CD14-positive monocyte (primary cell): Measurements from ENCODE around the gene ETV2. TPM values are rescaled to one million over a fixed set of nuclear protein-coding genes. Genes with fewer than 3 reads are reported as not detected.

Experiments used
- DNase-seq, 3 donors: peaks; one replicate each; pipeline ENCODE4 v3.0.0-alpha.2; 2011 to 2022
- H2AFZ ChIP-seq: 2 replicates; pipeline ENCODE4 v1.6.0; 2012; ENCODE audit warnings: mild to moderate bottlenecking, low read depth, low read length, inconsistent platforms; ENCODE audit not compliant: insufficient read depth, poor library complexity, severe bottlenecking
- H3K27ac ChIP-seq, 2 donors: 1 replicate in 1 of 2; 2 replicates in 1 of 2; pipeline ENCODE4 v1.5.1; 2012 to 2013; ENCODE audit warnings: low read length in 2 of 2, control low read depth in 1 of 2, inconsistent platforms in 1 of 2, low read depth in 1 of 2, mild to moderate bottlenecking in 1 of 2
- H3K27me3 ChIP-seq, 2 donors: one replicate each; pipeline versions ENCODE4 v1.6.0 to v1.6.1; 2011 to 2013; ENCODE audit warnings: low read length in 2 of 2; ENCODE audit not compliant: control insufficient read depth in 2 of 2, insufficient read depth in 2 of 2
- H3K36me3 ChIP-seq, 2 donors: replicated peaks in 1 of 2; 1 replicate in 1 of 2; 2 replicates in 1 of 2; pipeline versions ENCODE4 v1.5.1 to v1.6.1; 2012 to 2013; ENCODE audit warnings: low read length in 2 of 2, control low read depth in 1 of 2, inconsistent platforms in 1 of 2, mild to moderate bottlenecking in 1 of 2; ENCODE audit not compliant: insufficient read depth in 2 of 2, control insufficient read depth in 1 of 2
- H3K4me1 ChIP-seq, 2 donors: 1 replicate in 1 of 2; 2 replicates in 1 of 2; pipeline versions ENCODE4 v1.5.1 to v1.6.1; 2012 to 2013; ENCODE audit warnings: low read length in 2 of 2, control low read depth in 1 of 2, inconsistent platforms in 1 of 2, mild to moderate bottlenecking in 1 of 2, moderate library complexity in 1 of 2; ENCODE audit not compliant: insufficient read depth in 2 of 2, control insufficient read depth in 1 of 2
- H3K4me2 ChIP-seq: replicated peaks from 2 replicates; pipeline ENCODE3; 2012; ENCODE audit warnings: low read length, moderate library complexity, mild to moderate bottlenecking; ENCODE audit not compliant: poor library complexity, severe bottlenecking; ENCODE audit errors: extremely low read depth
- H3K4me3 ChIP-seq, 3 experiments: fragments of 200-600 bp in 1 of 3; sonication (generic) in 1 of 3; replicated peaks in 1 of 3; 1 replicate in 2 of 3; 2 replicates in 1 of 3; pipeline ENCODE4 v1.5.1; 2011 to 2013; ENCODE audit warnings: low read length in 3 of 3, mild to moderate bottlenecking in 3 of 3, control low read depth in 2 of 3, low read depth in 2 of 3, inconsistent platforms in 1 of 3, moderate library complexity in 1 of 3
- H3K79me2 ChIP-seq: 2 replicates; pipeline ENCODE4 v1.6.0; 2012; ENCODE audit warnings: mild to moderate bottlenecking, control low read depth, inconsistent platforms, low read length, moderate library complexity; ENCODE audit not compliant: insufficient read depth
- H3K9ac ChIP-seq: 2 replicates; pipeline ENCODE4 v1.6.0; 2017; ENCODE audit warnings: low read length, mild to moderate bottlenecking; ENCODE audit not compliant: insufficient read depth, poor library complexity, severe bottlenecking
- H3K9me3 ChIP-seq, 2 donors: replicated peaks in 1 of 2; 1 replicate in 1 of 2; 2 replicates in 1 of 2; pipeline versions ENCODE4 v1.5.1 to v1.6.1; 2012 to 2013; ENCODE audit warnings: low read length in 2 of 2, control low read depth in 1 of 2; ENCODE audit not compliant: control insufficient read depth in 1 of 2, insufficient read depth in 1 of 2
- H4K20me1 ChIP-seq: 2 replicates; pipeline ENCODE4 v1.6.0; 2012; ENCODE audit warnings: mild to moderate bottlenecking, low read length, control low read depth, moderate library complexity; ENCODE audit not compliant: insufficient read depth
- H3K27ac Mint-ChIP-seq, 7 donors: one replicate each; pipeline ENCODE4 v1.8.0; 2020; ENCODE audit warnings: mild to moderate bottlenecking in 7 of 7, mixed read lengths in 7 of 7, moderate library complexity in 6 of 7, inconsistent platforms in 2 of 7
- H3K27me3 Mint-ChIP-seq, 3 donors: one replicate each; pipeline ENCODE4 v1.8.0; 2021 to 2022; ENCODE audit warnings: low read depth in 3 of 3, mild to moderate bottlenecking in 3 of 3, mixed read lengths in 3 of 3, moderate library complexity in 3 of 3, inconsistent platforms in 1 of 3
- H3K36me3 Mint-ChIP-seq, 2 donors: one replicate each; pipeline ENCODE4 v1.8.0; 2020; ENCODE audit warnings: mixed read lengths in 2 of 2, inconsistent platforms in 1 of 2, mild to moderate bottlenecking in 1 of 2
- H3K4me1 Mint-ChIP-seq: one replicate; pipeline ENCODE4 v1.8.0; 2020; ENCODE audit warnings: mild to moderate bottlenecking, mixed read lengths
- H3K4me3 Mint-ChIP-seq, 2 donors: one replicate each; pipeline ENCODE4 v1.8.0; 2020; ENCODE audit warnings: mild to moderate bottlenecking in 2 of 2, mixed read lengths in 2 of 2, moderate library complexity in 1 of 2
- H3K9me3 Mint-ChIP-seq, 7 donors: one replicate each; pipeline ENCODE4 v1.8.0; 2020 to 2022; ENCODE audit warnings: mixed read lengths in 7 of 7, mild to moderate bottlenecking in 6 of 7, moderate library complexity in 6 of 7, inconsistent platforms in 2 of 7
- CTCF ChIP-seq: fragments of 200-600 bp; IDR thresholded peaks from one replicate; pipeline ENCODE4 v1.8.0; 2022; ENCODE audit warnings: antibody characterized with exemption, mild to moderate bottlenecking
- WGBS: methylation state at CpG from one replicate; pipeline ENCODE4 v1.1.5; 2013; ENCODE audit warnings: missing lambda C conversion rate; ENCODE audit not compliant: insufficient coverage; 5-methylcytosine and 5-hydroxymethylcytosine counted together
- intact Hi-C, 2 donors: fragments of 100-400 bp; cut with micrococcal nuclease; formaldehyde crosslinking; loops; one replicate each; pipeline versions ENCODE4 v1.15.0 to v1.15.1; 2023
- polyA plus RNA-seq, 3 donors: library from polyadenylated mRNA; depleted of rRNA in 1 of 3; unstranded in 2 of 3; stranded (reverse) in 1 of 3; fragments of 300-500 nt in 2 of 3; fragments of >200 nt in 1 of 3; fragmentation: Illumina TruSeq in 2 of 3; gene quantifications; 1 replicate in 2 of 3; 2 replicates in 1 of 3; pipeline ENCODE4 v1.2.3, GENCODE V29; 2012 to 2021

ETV2 gene
- polyA plus RNA-seq, 3 donors = 0.17 to 0.93 (median 0.82) TPM

GRCh38 chr19:35669566-35669965 is 28.0 kb downstream of the ETV2 start:
- Histone ChIP-seq H3K9me3 (peaks cover 0 to 7% of the 10 kb centered on the region in 2 donors), H3K79me2 (no peaks in the 10 kb centered on the region), H2AFZ (no peak overlapping the region), H3K4me3 (no peak overlapping the region), H3K4me1 (peaks cover 0 to 6% of the 10 kb centered on the region in 2 donors), H3K36me3 (peaks cover 0 to 9% of the 10 kb centered on the region in 2 donors), H4K20me1 (no peaks in the 10 kb centered on the region), H3K27me3 (peaks cover 9 to 29% of the 10 kb centered on the region in 2 donors), H3K9ac (no peak overlapping the region), H3K27ac (no peak overlapping the region), H3K4me2 (no peak overlapping the region)
- H3K27me3 Mint-ChIP-seq = peaks cover 42 to 51% (median 50%) of the 10 kb centered on the region in 3 donors
- peaks cover 0 to 9% (median 0%) of the 10 kb centered on the region in 7 donors for H3K9me3 Mint-ChIP-seq
- WGBS = 87% methylated on average over 6 of the region's 6 CpGs
- H3K4me3 Mint-ChIP-seq = peak overlapping the region in 1 of 2 donors; percentile 30
- intact Hi-C loops = no loop called here
- H3K36me3 Mint-ChIP-seq = peaks cover 0 to 2% of the 10 kb centered on the region in 2 donors
- DNase-seq = no peak
- no peak overlapping the region for H3K27ac Mint-ChIP-seq
- TF ChIP-seq CTCF = no peak
- H3K4me1 Mint-ChIP-seq = peaks cover 6% of the 10 kb centered on the region

- H3K27ac ChIP-seq = no peak overlapping the region
- no peak overlapping the region for H3K4me3 ChIP-seq
- H3K9me3 Mint-ChIP-seq = peaks cover 0 to 9% (median 0%) of the 10 kb centered on the region in 7 donors
- H3K36me3 Mint-ChIP-seq = peaks cover 0 to 2% of the 10 kb centered on the region in 2 donors
- TF ChIP-seq CTCF = no peak
- no peak for DNase-seq
- peaks cover 9 to 32% of the 10 kb centered on the region in 2 donors for H3K27me3 ChIP-seq
- no peak overlapping the region for H3K4me2 ChIP-seq
- H3K9ac ChIP-seq = no peak overlapping the region
- H3K36me3 ChIP-seq = peaks cover 0 to 7% of the 10 kb centered on the region in 2 donors
- H3K4me1 Mint-ChIP-seq = peaks cover 6% of the 10 kb centered on the region
- H3K4me3 Mint-ChIP-seq = peak overlapping the region in 1 of 2 donors; percentile 30
- no peaks in the 10 kb centered on the region for H4K20me1 ChIP-seq
- intact Hi-C loops = no loop called here
- WGBS = 71% methylated on average over 3 of the region's 4 CpGs
- H3K4me1 ChIP-seq = peaks cover 0 to 6% of the 10 kb centered on the region in 2 donors
- H3K27ac Mint-ChIP-seq = no peak overlapping the region
- peaks cover 46 to 55% (median 54%) of the 10 kb centered on the region in 3 donors for H3K27me3 Mint-ChIP-seq
- no peak overlapping the region for H2AFZ ChIP-seq
- no peaks in the 10 kb centered on the region for H3K79me2 ChIP-seq
- peaks cover 0 to 7% of the 10 kb centered on the region in 2 donors for H3K9me3 ChIP-seq
Measured at GRCh38 chr19:35669974-35670373, 28.4 kb downstream of the ETV2 start.
